IMR-90 (cell line): ENCODE measurements around the gene ADAM33.

Experiments
- BHLHE40 ChIP-seq: fragments of 150-350 bp; IDR thresholded peaks from 2 replicates; pipeline ENCODE4 v1.6.1; 2016; ENCODE audit warnings: mild to moderate bottlenecking, low read depth, low read length
- CEBPB ChIP-seq: IDR thresholded peaks from 2 replicates; pipeline ENCODE4 v1.6.1; 2012; ENCODE audit warnings: low read depth, low read length, improper control_type of control experiment
- CTCF ChIP-seq: conservative IDR thresholded peaks from 2 replicates; pipeline ENCODE4 v1.5.1; 2012; ENCODE audit warnings: mild to moderate bottlenecking, low read depth, low read length, improper control_type of control experiment
- ELK1 ChIP-seq: fragments of 150-350 bp; IDR thresholded peaks from 2 replicates; pipeline ENCODE4 v1.6.1; 2016; ENCODE audit warnings: low read depth, mild to moderate bottlenecking, low read length, moderate library complexity, borderline replicate concordance
- POLR2A ChIP-seq: IDR thresholded peaks from 2 replicates; pipeline ENCODE4 v1.6.1; 2012; ENCODE audit warnings: mild to moderate bottlenecking, low read depth, low read length
- RAD21 ChIP-seq: IDR thresholded peaks from 2 replicates; pipeline ENCODE4 v1.6.1; 2012; ENCODE audit warnings: low read length, improper control_type of control experiment
- RFX5 ChIP-seq: IDR thresholded peaks from 2 replicates; pipeline ENCODE4 v1.8.0; 2012; ENCODE audit warnings: low read depth, mild to moderate bottlenecking, low read length, moderate library complexity
- USF2 ChIP-seq: fragments of 150-350 bp; IDR thresholded peaks from 2 replicates; pipeline ENCODE4 v1.6.1; 2017; ENCODE audit warnings: mild to moderate bottlenecking, antibody characterized with exemption, low read length, low read depth

- no peak for TF ChIP-seq BHLHE40
- no peak for TF ChIP-seq POLR2A
- TF ChIP-seq CTCF = no peak
- TF ChIP-seq ELK1 = no peak
- TF ChIP-seq USF2 = no peak
- no peak for TF ChIP-seq RAD21
- no peak for TF ChIP-seq RFX5
- TF ChIP-seq CEBPB = no peak
Observed at GRCh38 chr20:3705491-3705969, 23.7 kb upstream of the ADAM33 start.
